AG10803 (cell line): ENCODE results near the gene IDH3A.

Experiments
- DNase-seq: peaks from one replicate; pipeline ENCODE4 v3.0.0; 2010; ENCODE audit warnings: low read depth
- H3K4me3 ChIP-seq: 2 replicates; pipeline ENCODE4 v1.5.1; 2011; ENCODE audit warnings: mild to moderate bottlenecking, low read length, control low read depth
- TF ChIP-seq, protein P1 (sequence below): conservative IDR thresholded peaks from 2 replicates; pipeline ENCODE4 v1.5.1; 2011; ENCODE audit warnings: mild to moderate bottlenecking, low read length, control low read depth, inconsistent platforms

The IDH3A gene

DNA sequence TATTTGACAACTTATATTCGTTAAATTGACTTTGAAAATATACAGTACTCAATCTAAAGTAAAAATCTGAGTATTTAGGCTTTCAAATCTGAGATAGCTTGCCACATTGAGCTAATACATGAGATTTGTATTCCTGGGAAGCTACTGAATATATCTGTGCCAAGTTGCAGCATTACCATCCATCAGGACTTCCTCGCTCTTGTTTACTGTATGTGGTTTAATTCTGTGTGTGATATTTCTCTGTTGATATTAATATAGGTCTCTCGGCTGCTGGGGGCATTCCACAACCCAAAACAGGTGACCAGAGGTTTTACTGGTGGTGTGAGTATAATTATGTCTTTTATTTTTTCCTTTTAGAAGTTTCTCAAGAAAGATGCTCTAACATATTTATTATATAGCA, 5.8 kb downstream of the IDH3A start:
- H3K4me3 ChIP-seq: no peak overlapping the region
- TF ChIP-seq, protein P1, sequence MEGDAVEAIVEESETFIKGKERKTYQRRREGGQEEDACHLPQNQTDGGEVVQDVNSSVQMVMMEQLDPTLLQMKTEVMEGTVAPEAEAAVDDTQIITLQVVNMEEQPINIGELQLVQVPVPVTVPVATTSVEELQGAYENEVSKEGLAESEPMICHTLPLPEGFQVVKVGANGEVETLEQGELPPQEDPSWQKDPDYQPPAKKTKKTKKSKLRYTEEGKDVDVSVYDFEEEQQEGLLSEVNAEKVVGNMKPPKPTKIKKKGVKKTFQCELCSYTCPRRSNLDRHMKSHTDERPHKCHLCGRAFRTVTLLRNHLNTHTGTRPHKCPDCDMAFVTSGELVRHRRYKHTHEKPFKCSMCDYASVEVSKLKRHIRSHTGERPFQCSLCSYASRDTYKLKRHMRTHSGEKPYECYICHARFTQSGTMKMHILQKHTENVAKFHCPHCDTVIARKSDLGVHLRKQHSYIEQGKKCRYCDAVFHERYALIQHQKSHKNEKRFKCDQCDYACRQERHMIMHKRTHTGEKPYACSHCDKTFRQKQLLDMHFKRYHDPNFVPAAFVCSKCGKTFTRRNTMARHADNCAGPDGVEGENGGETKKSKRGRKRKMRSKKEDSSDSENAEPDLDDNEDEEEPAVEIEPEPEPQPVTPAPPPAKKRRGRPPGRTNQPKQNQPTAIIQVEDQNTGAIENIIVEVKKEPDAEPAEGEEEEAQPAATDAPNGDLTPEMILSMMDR: no peak
- DNase-seq: no peak

DNA sequence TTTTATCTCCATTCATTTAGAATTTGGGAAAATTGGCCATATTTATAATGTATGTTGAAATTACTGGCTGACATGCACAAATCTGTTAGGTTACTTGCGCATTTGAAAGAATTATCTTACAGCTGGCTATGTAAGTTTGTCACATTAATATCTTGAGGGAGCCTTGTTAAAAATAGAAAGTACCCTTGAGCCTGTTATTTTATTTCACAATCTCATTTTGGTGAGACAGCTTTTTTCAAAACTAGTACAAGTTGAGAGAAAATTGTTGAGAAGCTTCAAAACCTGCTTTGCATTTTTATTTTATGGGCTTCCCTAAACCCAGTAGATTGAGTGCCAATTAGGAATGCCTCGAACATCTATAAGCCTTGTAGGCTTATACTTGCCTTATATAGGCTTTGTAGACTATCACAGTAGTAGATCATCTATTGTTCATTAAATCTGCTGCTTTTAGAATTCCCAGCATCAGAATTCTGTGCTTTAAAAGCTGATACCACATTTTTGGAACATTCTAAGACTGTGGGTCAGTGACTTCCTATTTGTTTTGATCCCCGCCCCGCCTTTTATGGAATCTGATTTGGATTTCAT, 6.3 kb downstream of the IDH3A start:
- TF ChIP-seq, protein P1: no peak
- no peak overlapping the region for H3K4me3 ChIP-seq
- DNase-seq: no peak

DNA sequence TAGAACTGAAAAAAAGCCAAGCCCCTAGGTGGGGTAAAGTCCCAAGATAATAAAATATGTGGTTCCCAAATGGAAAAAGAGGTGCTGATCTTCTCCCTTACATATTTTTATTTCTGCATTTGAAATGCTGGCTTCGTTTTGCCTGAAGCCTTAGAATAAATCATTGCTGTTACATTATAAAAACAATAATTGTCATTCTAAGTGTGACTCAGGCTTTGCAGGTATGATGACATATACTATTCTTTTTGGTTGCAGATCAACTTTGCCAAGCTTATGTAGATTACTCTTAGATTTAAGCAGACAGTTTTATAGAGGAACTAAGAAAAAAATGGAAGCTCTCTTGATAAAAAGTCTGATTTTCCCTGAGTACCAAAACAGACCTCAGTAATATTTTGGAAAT, 7.5 kb downstream of the IDH3A start:
- DNase-seq: no peak
- TF ChIP-seq, protein P1: no peak
- H3K4me3 ChIP-seq: no peak overlapping the region

DNA sequence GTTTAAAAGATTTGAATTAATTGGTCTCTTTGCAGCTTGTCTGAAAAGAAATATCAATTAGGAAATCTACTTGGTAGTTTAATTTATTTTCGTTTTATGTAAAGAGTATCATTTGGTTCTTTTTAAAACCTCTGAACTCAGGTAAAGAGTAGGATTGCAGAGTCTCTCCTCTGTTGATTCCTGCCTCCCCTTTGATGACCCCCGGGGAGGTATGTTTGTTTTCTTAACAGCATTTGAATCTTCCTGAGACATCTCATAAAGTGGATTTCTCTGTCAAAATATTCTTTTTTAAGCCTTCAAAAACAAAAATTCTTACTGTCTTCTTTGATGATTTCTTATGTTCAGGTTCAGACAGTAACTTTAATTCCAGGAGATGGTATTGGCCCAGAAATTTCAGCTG, 8.0 kb downstream of the IDH3A start:
- DNase-seq: no peak
- TF ChIP-seq, protein P1: no peak
- H3K4me3 ChIP-seq: no peak overlapping the region

DNA sequence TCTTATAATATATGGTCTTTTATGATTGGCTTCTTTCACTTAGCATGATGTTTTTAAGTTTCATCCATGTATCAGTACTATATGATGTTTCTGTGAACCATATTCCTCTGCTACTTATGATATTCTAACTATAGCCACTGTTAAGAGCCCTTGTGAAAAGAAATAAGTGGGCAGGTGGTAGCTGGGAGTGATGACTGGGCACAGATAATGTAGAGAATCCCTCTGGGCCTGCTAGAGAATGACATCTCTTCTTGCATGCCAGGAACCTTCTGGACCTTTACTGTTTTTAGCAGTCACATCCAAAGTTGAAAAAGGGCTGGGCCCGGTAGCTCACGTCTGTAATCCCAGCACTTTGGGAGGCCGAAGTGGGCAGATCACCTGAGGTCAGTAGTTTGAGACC, 10.2 kb downstream of the IDH3A start:
- TF ChIP-seq, protein P1: no peak

DNA sequence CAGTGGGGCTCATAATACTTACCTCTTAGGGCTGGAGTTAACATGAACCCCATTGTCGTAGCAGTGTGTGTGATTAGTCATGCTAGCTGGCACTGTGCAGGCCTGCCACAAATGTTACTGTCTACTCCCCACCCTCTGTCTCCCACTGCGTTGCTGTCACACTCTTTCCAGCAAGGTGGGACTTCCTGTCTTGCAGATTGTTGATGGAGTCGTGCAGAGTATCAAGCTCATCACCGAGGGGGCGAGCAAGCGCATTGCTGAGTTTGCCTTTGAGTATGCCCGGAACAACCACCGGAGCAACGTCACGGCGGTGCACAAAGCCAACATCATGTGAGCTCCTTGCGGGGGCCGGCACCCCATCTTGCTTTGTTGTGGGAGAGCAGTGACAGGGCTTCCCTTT, 12.9 kb downstream of the IDH3A start:
- H3K4me3 ChIP-seq: no peak overlapping the region
- no peak for DNase-seq
- TF ChIP-seq, protein P1: no peak

More for the DNA sequence above, 10.2 kb downstream of the IDH3A start:
- no peak overlapping the region for H3K4me3 ChIP-seq
- DNase-seq: no peak

DNA sequence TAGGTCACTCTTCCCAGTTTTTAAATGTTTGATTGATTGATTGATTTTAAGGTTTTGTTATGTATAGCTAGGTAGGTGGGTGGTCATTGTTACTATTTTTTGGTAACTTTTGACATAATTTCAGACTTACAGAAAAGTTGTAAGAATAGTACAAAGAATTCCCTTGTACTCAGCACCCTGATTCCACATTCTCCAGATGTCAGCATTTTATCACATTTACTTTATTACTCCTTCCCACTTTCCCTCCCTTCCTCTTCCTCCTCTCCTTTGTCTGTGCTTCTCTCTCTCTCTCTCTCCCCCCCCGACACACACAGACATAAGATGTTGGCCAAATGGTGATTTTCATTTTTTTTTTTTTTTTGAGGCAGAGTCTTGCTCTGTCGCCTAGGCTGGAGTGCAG, 14.8 kb downstream of the IDH3A start:
- TF ChIP-seq, protein P1: no peak
- no peak for DNase-seq
- no peak overlapping the region for H3K4me3 ChIP-seq
